CD4-positive, alpha-beta memory T cell (primary cell): ENCODE measurements around the gene FCHSD1. TPM values are rescaled to one million over a fixed set of nuclear protein-coding genes. Genes with fewer than 3 reads are reported as not detected.

Experiments used
- CTCF ChIA-PET: fragments of 350-600 bp; sonication (Branson Sonifier 250); formaldehyde crosslinking; loops from one replicate; lab custom pipeline; 2021; ENCODE audit warnings: inconsistent platforms; ENCODE audit not compliant: partially characterized antibody; lab: Charles Lee
- POLR2A ChIA-PET: fragments of 350-600 bp; sonication (Branson Sonifier 250); formaldehyde crosslinking; loops from one replicate; lab custom pipeline; 2021; ENCODE audit not compliant: partially characterized antibody; lab: Charles Lee
- DNase-seq, 5 donors: peaks; one replicate each; pipeline versions ENCODE4 v3.0.0 to v3.0.0-alpha.2; 2020 to 2022; ENCODE audit warnings: mixed read lengths in 1 of 5
- H3K27ac ChIP-seq: one replicate; pipeline ENCODE4 v1.7.0; 2013; ENCODE audit warnings: low read depth, low read length
- H3K27me3 ChIP-seq: 2 replicates; pipeline ENCODE4 v1.7.0; 2013; ENCODE audit warnings: mild to moderate bottlenecking, low read length, moderate library complexity; ENCODE audit not compliant: insufficient read depth
- H3K36me3 ChIP-seq: 2 replicates; pipeline ENCODE4 v1.7.0; 2013; ENCODE audit warnings: mild to moderate bottlenecking, low read length, moderate library complexity; ENCODE audit not compliant: insufficient read depth
- H3K4me1 ChIP-seq: 2 replicates; pipeline ENCODE4 v1.7.0; 2013; ENCODE audit warnings: mild to moderate bottlenecking, low read length, moderate library complexity; ENCODE audit not compliant: insufficient read depth
- H3K4me3 ChIP-seq, 2 donors: one replicate each; pipeline ENCODE4 v1.7.0; 2013; ENCODE audit warnings: low read length in 2 of 2, mild to moderate bottlenecking in 1 of 2
- H3K9me3 ChIP-seq, 2 donors: one replicate each; pipeline ENCODE4 v1.7.0; 2013; ENCODE audit warnings: low read length in 2 of 2, control low read depth in 1 of 2; ENCODE audit not compliant: control insufficient read depth in 1 of 2
- H3K27ac Mint-ChIP-seq, 7 donors: one replicate each; pipeline ENCODE4 v1.8.0; 2020 to 2021; ENCODE audit warnings: mixed read lengths in 7 of 7, mild to moderate bottlenecking in 6 of 7, inconsistent platforms in 3 of 7, moderate library complexity in 3 of 7
- H3K27me3 Mint-ChIP-seq, 2 donors: one replicate each; pipeline ENCODE4 v1.8.0; 2020 to 2021; ENCODE audit warnings: mixed read lengths in 2 of 2
- H3K36me3 Mint-ChIP-seq, 2 donors: one replicate each; pipeline ENCODE4 v1.8.0; 2020 to 2021; ENCODE audit warnings: mixed read lengths in 2 of 2, inconsistent platforms in 1 of 2, mild to moderate bottlenecking in 1 of 2
- H3K4me1 Mint-ChIP-seq, 4 donors: one replicate each; pipeline ENCODE4 v1.8.0; 2020 to 2021; ENCODE audit warnings: mixed read lengths in 4 of 4, mild to moderate bottlenecking in 1 of 4
- H3K4me3 Mint-ChIP-seq, 8 donors: one replicate each; pipeline ENCODE4 v1.8.0; 2020 to 2021; ENCODE audit warnings: mixed read lengths in 8 of 8, mild to moderate bottlenecking in 7 of 8, moderate library complexity in 6 of 8, inconsistent platforms in 3 of 8
- H3K9me3 Mint-ChIP-seq, 8 donors: one replicate each; pipeline ENCODE4 v1.8.0; 2020 to 2021; ENCODE audit warnings: mixed read lengths in 8 of 8, mild to moderate bottlenecking in 5 of 8, inconsistent platforms in 3 of 8, moderate library complexity in 1 of 8
- intact Hi-C: fragments of 100-400 bp; cut with micrococcal nuclease; formaldehyde crosslinking; loops from one replicate; pipeline ENCODE4 v1.15.1; 2023
- polyA plus RNA-seq, 2 donors: library from polyadenylated mRNA; unstranded; fragments of 300-500 nt; fragmentation: Illumina TruSeq; gene quantifications; one replicate each; pipeline ENCODE4 v1.2.3, GENCODE V29; 2021
- total RNA-seq, 2 experiments: library from RNA; stranded (reverse); gene quantifications; one replicate each; pipeline ENCODE4 v1.2.3, GENCODE V29; 2021

FCHSD1 gene
- total and polyA plus RNA-seq, 4 experiments from 2014 or later = 7.1 to 110 (median 58.0) TPM

DNA sequence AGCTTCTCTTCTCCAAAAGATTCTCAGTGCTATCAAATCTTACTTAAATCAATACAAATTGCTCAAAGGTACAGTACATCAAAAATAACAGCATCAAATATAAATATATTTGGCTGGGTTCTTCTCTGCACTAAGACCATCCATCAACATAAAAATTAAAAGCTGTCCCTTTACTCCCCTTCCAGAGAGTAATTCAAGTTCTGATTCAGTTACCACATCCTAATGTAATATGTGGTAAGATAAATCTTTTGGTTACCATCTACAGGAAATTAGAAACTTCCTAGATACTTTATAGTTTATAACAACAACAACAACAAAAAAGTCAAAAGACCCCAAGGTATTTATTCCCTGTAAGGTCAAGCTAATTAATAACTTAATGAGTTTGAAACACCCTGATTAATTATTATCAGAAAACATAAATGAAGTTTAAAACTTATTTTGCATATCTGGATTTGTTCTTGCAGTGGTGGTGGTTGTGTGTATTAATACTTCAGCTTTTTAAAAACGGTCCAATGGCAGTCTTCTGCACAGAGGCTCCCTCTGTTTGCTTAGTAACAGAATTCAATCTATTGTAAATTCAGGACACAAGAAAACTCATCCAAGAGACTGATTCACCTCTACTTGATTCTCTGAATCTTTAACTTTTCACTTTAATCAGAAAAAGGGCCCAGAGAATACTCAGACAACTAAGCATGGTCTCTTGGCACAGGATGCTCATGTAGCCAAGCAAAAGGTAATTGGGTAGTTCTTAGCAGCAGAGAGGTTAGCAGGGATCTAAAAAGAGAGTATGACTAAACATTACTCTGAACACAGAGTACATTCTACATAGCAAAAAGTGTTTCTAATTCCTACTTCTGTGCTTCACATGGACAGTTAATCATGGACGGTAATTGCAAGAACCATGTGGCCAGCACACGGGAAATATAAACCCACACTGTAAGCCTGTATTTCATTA lies 52.5 kb downstream of the FCHSD1 start:
- H3K36me3 Mint-ChIP-seq = peaks cover 11 to 25% of the 10 kb centered on the region in 2 donors
- no peak overlapping the region for H3K4me3 ChIP-seq
- CTCF ChIA-PET = interaction anchor here (0.8 to 2.4 kb wide), 9 partner anchors 8 to 93 kb away, joined by 3 to 56 read pairs (median 5); partner anchors contain the start of genes DIAPH1, HDAC3 and RELL2
- H3K9me3 ChIP-seq = no peaks in the 10 kb centered on the region
- no peaks in the 10 kb centered on the region for H3K9me3 Mint-ChIP-seq
- H3K4me1 Mint-ChIP-seq = peaks cover 62 to 89% (median 76%) of the 10 kb centered on the region in 4 donors
- no peaks in the 10 kb centered on the region for H3K27me3 ChIP-seq
- intact Hi-C loops = no loop called here
- H3K27ac Mint-ChIP-seq = peak overlapping the region; percentile 70 to 94 (median 91)
- H3K4me3 Mint-ChIP-seq = peak overlapping the region; percentile 43 to 80 (median 64)
- DNase-seq = peak in 2 of 5 donors; percentile 23 to 35
- peaks cover 92% of the 10 kb centered on the region for H3K4me1 ChIP-seq
- POLR2A ChIA-PET = interaction anchor here (0.7 to 14.5 kb wide), 10 partner anchors 8 to 278 kb away, joined by 3 to 314 read pairs (median 4); partner anchors contain the start of genes DIAPH1, FCHSD1, HDAC3 and RELL2
- H3K36me3 ChIP-seq = peaks cover 3% of the 10 kb centered on the region
- H3K27me3 Mint-ChIP-seq = no peaks in the 10 kb centered on the region
- peak overlapping the region; percentile 34 for H3K27ac ChIP-seq

DNA sequence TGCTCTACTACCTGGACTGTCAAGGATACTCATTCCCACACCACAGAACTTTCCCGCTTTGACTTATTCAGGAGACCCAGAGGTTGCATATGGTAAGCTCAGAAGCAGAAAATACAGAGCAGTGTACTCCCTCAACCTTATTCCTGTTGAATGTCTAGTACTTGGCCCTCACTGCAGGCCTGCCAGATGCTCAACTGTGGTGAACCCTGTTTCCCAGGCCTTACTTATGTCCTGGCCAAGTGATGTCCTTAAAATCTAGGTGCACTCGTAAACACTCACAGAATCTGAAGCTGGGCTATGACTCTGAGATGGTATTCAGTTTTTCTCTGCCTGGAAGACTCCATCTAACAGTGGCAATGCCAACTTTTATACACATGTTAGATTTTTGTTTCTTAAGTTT lies 53.4 kb downstream of the FCHSD1 start:
- Histone ChIP-seq H3K9me3 (no peaks in the 10 kb centered on the region), H3K27ac (peak overlapping the region; percentile 27), H3K4me1 (peaks cover 92% of the 10 kb centered on the region), H3K27me3 (no peaks in the 10 kb centered on the region), H3K4me3 (peak overlapping the region in 1 of 2 donors; percentile 11), H3K36me3 (peaks cover 8% of the 10 kb centered on the region)
- Mint-ChIP-seq H3K27me3 (no peaks in the 10 kb centered on the region), H3K4me1 (peaks cover 59 to 87% (median 73%) of the 10 kb centered on the region in 4 donors), H3K9me3 (no peaks in the 10 kb centered on the region), H3K27ac (peak overlapping the region; percentile 48 to 94 (median 84)), H3K4me3 (peak overlapping the region in 7 of 8 donors; percentile 2 to 76 (median 59)), H3K36me3 (peaks cover 11 to 28% of the 10 kb centered on the region in 2 donors)
- ChIA-PET CTCF (interaction anchor here (0.7 to 2.4 kb wide), 9 partner anchors 9 to 93 kb away, joined by 3 to 56 read pairs (median 5); partner anchors contain the start of genes DIAPH1, HDAC3 and RELL2), POLR2A (interaction anchor here (0.7 to 14.5 kb wide), 11 partner anchors 9 to 277 kb away, joined by 3 to 314 read pairs (median 4); partner anchors contain the start of genes DIAPH1, FCHSD1, HDAC3 and RELL2)
- no peak for DNase-seq
- intact Hi-C loops = no loop called here

DNA sequence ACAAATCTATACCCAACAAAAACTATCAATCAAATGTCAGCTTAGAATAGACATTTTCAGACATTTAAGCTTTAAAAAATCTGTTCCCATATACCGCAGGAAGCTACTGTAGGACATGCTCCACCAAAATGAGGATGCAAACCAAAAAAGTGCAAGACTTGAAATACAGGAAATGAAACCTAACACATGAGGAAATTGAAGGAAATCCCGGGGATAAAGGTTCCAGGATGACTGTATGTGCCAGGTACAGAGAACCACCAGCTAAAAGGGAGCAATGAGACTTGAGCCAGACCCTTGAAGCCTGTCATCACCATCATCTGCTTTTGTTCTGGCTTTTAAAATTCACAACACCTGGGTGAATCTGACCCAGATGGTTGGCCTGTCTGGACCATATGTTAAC lies 53.8 kb downstream of the FCHSD1 start:
- Histone ChIP-seq H3K36me3 (peaks cover 8% of the 10 kb centered on the region), H3K4me1 (peaks cover 92% of the 10 kb centered on the region), H3K27ac (peak overlapping the region; percentile 27), H3K27me3 (no peaks in the 10 kb centered on the region), H3K9me3 (no peaks in the 10 kb centered on the region), H3K4me3 (peak overlapping the region in 1 of 2 donors; percentile 11)
- Mint-ChIP-seq H3K4me3 (peak overlapping the region in 7 of 8 donors; percentile 2 to 76 (median 59)), H3K27ac (peak overlapping the region; percentile 48 to 94 (median 84)), H3K36me3 (peaks cover 11 to 30% of the 10 kb centered on the region in 2 donors), H3K9me3 (no peaks in the 10 kb centered on the region), H3K4me1 (peaks cover 59 to 87% (median 73%) of the 10 kb centered on the region in 4 donors), H3K27me3 (no peaks in the 10 kb centered on the region)
- CTCF ChIA-PET = interaction anchor here (0.7 to 2.4 kb wide), 6 partner anchors 10 to 39 kb away, joined by 3 to 56 read pairs (median 6); partner anchors contain the start of genes DIAPH1, HDAC3 and RELL2
- intact Hi-C loops = no loop called here
- DNase-seq = no peak
- POLR2A ChIA-PET = interaction anchor here (0.8 to 14.5 kb wide), 8 partner anchors 9 to 277 kb away, joined by 3 to 314 read pairs (median 4); partner anchors contain the start of genes DIAPH1, RELL2 and TAF7

DNA sequence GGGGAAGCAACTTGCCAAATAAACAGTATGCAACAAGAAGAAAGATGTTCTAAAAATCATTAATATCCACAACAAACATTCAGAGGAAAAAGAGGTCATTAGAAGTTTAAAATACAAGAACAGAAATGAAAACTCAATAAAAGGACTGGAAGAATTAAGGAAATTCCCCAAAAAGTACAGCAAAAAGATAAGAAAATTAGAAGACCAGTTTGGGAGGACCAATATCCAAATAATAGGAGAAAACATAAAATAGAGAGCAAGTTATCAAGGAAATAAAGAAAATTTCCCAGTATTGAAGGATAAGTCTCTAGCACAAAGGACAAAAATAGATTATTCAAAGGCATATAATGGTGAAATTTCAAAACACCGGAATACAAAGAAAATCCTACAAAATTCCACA lies 54.4 kb downstream of the FCHSD1 start:
- Mint-ChIP-seq H3K36me3 (peaks cover 11 to 34% of the 10 kb centered on the region in 2 donors), H3K9me3 (no peaks in the 10 kb centered on the region), H3K4me1 (peaks cover 62 to 86% (median 74%) of the 10 kb centered on the region in 4 donors), H3K27ac (peak overlapping the region; percentile 33 to 94 (median 81)), H3K27me3 (no peaks in the 10 kb centered on the region), H3K4me3 (peak overlapping the region in 6 of 8 donors; percentile 30 to 69 (median 61))
- intact Hi-C loops = no loop called here
- Histone ChIP-seq H3K27me3 (no peaks in the 10 kb centered on the region), H3K4me3 (no peak overlapping the region), H3K4me1 (peaks cover 90% of the 10 kb centered on the region), H3K27ac (no peak overlapping the region), H3K36me3 (peaks cover 8% of the 10 kb centered on the region), H3K9me3 (no peaks in the 10 kb centered on the region)
- DNase-seq = no peak
- ChIA-PET POLR2A (interaction anchor here (0.8 to 14.5 kb wide), 6 partner anchors 10 to 40 kb away, joined by 3 to 314 read pairs (median 4); partner anchors contain the start of genes DIAPH1 and RELL2), CTCF (interaction anchor here (1.5 to 2.4 kb wide), 5 partner anchors 10 to 40 kb away, joined by 5 to 56 read pairs (median 6); partner anchors contain the start of genes DIAPH1, HDAC3 and RELL2)

DNA sequence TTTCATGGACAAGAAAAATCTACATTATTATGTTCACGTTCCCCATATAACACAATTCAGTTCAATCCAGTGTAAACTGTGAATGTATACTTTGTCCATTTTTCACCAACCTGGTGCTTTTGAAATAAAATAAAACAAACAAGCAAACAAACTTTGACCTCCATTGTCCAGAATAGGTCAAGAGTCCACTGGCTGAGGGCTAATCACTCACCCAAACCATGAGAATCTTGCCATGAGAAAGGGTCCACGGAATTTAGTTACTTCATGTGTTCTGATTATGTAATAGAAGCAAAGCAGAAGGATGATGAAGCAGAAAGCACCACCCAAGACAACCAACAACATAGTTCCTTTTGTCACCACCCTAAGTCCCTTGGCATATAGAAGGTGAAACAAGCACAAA lies 61.1 kb downstream of the FCHSD1 start:
- no peak overlapping the region for H3K4me3 ChIP-seq
- peak overlapping the region in 1 of 8 donors; percentile 3 for H3K4me3 Mint-ChIP-seq
- peaks cover 22 to 56% of the 10 kb centered on the region in 2 donors for H3K36me3 Mint-ChIP-seq
- H3K36me3 ChIP-seq = peaks cover 43% of the 10 kb centered on the region
- peaks cover 52% of the 10 kb centered on the region for H3K4me1 ChIP-seq
- no peak for DNase-seq
- CTCF ChIA-PET = interaction anchor here (1.1 to 6.7 kb wide), 5 partner anchors 15 to 103 kb away, joined by 3 to 712 read pairs (median 19); partner anchors contain the start of genes DIAPH1, HDAC3 and RELL2
- no peaks in the 10 kb centered on the region for H3K9me3 Mint-ChIP-seq
- no peaks in the 10 kb centered on the region for H3K9me3 ChIP-seq
- intact Hi-C loops = no loop called here
- peaks cover 45 to 70% (median 55%) of the 10 kb centered on the region in 4 donors for H3K4me1 Mint-ChIP-seq
- H3K27ac Mint-ChIP-seq = peak overlapping the region in 3 of 7 donors; percentile 13 to 59 (median 43)
- no peak overlapping the region for H3K27ac ChIP-seq
- H3K27me3 ChIP-seq = no peaks in the 10 kb centered on the region
- no peaks in the 10 kb centered on the region for H3K27me3 Mint-ChIP-seq
- POLR2A ChIA-PET = interaction anchor here (5.6 kb wide), 1 partner anchor 26 kb away, joined by 223 read pairs; the partner anchor contains the start of gene DIAPH1
